SK-N-MC (cell line): Measurements from ENCODE around the gene ARR3.

ENCODE experiments used
- EZH2 ChIP-seq: fragments of 200-600 bp; sonication (generic); IDR thresholded peaks from one replicate; pipeline ENCODE4 v1.6.1; 2017; ENCODE audit warnings: antibody characterized with exemption
- FOXP2 ChIP-seq: optimal IDR thresholded peaks from 2 replicates; pipeline ENCODE3; 2011; ENCODE audit warnings: mild to moderate bottlenecking, moderate library complexity; ENCODE audit not compliant: insufficient read depth; ENCODE audit errors: extremely low read length, control extremely low read depth
- POLR2AphosphoS5 ChIP-seq: IDR thresholded peaks from 2 replicates; pipeline ENCODE4 v1.6.1; 2012; ENCODE audit warnings: mild to moderate bottlenecking, low read depth, low read length, borderline replicate concordance

DNA sequence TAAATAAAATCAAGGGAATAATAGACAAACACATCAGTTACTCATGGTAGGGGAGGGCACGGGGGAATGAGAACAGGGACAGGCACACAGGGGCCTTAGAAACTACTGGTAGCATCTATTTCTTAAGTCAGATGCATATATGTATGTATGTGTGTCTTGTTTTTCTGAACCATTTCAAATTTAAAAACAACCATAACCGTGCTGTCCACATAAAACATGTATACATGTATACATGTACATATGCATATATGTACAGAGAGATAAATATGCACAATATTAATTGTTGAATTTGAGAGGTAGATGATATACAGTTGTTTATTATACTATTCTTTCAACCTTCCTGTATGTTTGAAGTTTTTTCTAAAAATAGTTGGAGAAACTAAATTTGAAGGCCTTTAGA, 41.4 kb upstream of the ARR3 start:
- no peak for TF ChIP-seq EZH2
- no peak for TF ChIP-seq POLR2AphosphoS5
- no peak for TF ChIP-seq FOXP2
